DND-41 (cell line): ENCODE data around the gene PANX2.

Source experiments
- CTCF ChIP-seq: IDR thresholded peaks from 2 replicates; pipeline ENCODE4 v1.5.1; 2012; ENCODE audit warnings: borderline replicate concordance, low read length, moderate library complexity, mild to moderate bottlenecking; ENCODE audit not compliant: poor library complexity, severe bottlenecking; ENCODE audit errors: extremely low read depth
- EZH2 ChIP-seq: IDR thresholded peaks from 3 replicates; pipeline ENCODE4 v1.6.1; 2012; ENCODE audit warnings: borderline replicate concordance, low read depth, mild to moderate bottlenecking, moderate library complexity, low read length, inconsistent platforms; ENCODE audit not compliant: severe bottlenecking

DNA sequence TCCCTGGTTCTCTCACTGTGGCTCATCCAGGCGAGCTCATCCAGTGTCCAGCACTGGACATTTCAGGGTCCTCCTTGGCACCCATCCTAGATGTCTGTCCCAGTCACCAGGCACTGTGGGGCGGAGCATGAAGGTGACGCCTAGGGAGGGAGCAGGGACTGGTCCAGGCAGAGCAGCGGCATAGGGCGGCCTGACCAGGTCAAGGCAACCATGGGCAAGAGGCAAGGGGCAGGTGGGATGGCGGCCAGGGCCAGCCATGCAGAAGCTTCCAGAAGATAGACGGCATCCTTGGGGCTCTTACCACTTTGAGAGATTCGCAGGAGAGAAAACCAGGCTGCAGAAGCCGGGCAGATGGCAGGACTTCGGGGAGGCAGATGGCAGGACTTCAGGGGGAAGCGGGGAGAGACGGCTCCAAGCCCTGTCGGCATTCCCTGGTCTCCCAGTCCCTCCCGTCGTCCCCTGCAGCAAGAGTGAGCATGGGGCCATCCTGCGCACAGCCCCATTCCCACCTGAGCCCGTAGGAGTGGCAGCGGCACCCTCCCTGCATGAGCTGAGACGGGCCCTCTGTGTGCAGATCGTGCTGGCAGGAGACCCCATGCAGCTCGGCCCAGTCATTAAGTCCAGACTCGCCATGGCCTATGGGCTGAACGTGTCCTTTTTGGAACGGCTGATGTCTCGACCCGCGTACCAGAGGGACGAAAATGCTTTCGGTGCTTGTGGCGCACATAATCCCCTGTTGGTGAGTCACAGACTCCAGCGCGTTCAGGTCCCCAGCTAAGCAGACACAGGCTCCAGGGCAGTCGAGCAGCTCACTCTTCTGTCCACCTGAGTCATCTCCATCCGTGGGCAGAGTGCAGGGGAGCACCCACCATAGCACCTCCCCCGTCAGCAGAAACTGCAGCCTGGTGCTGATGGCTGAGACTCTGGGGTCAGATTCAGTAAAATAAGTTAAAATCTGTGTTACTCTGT is 20.1 kb upstream of the PANX2 start:
- no peak for TF ChIP-seq CTCF
- TF ChIP-seq EZH2: no peak
